Suprapubic skin (tissue), 4 donors: ENCODE data around the gene MED12L. TPM values are rescaled to one million over a fixed set of nuclear protein-coding genes. Genes with fewer than 3 reads are reported as not detected.

Experiments used
- DNase-seq, 2 donors: peaks; one replicate each; pipeline ENCODE4 v3.0.0-alpha.2; 2019; ENCODE audit warnings: low spot score in 2 of 2
- H3K27ac ChIP-seq: fragments of 200-600 bp; sonication (generic); one replicate; pipeline ENCODE4 v1.5.1; 2019
- H3K27me3 ChIP-seq: fragments of 200-600 bp; sonication (generic); one replicate; pipeline ENCODE4 v1.5.1; 2019
- H3K36me3 ChIP-seq: fragments of 200-600 bp; sonication (generic); one replicate; pipeline ENCODE4 v1.5.1; 2019
- H3K4me1 ChIP-seq: fragments of 200-600 bp; sonication (generic); one replicate; pipeline ENCODE4 v1.5.1; 2019
- H3K4me3 ChIP-seq: fragments of 200-600 bp; sonication (generic); one replicate; pipeline ENCODE4 v1.5.1; 2019; ENCODE audit warnings: mild to moderate bottlenecking
- H3K9me3 ChIP-seq: fragments of 200-600 bp; sonication (generic); one replicate; pipeline ENCODE4 v1.5.1; 2019
- CTCF ChIP-seq, 2 donors: fragments of 200-600 bp in 1 of 2; fragments of 450-650 bp in 1 of 2; sonication (generic) in 1 of 2; IDR thresholded peaks; one replicate each; pipeline ENCODE4 v1.5.1; 2016 to 2019; ENCODE audit warnings: antibody characterized with exemption in 2 of 2, mild to moderate bottlenecking in 1 of 2, moderate library complexity in 1 of 2
- EP300 ChIP-seq: sonication (generic); formaldehyde crosslinking; IDR thresholded peaks from one replicate; pipeline ENCODE4 v1.6.1; 2017; ENCODE audit warnings: antibody characterized with exemption
- POLR2A ChIP-seq, 2 donors: fragments of 450-650 bp; IDR thresholded peaks; one replicate each; pipeline ENCODE4 v1.6.1; 2017; ENCODE audit warnings: antibody characterized with exemption in 2 of 2, mild to moderate bottlenecking in 2 of 2, moderate library complexity in 2 of 2
- POLR2AphosphoS5 ChIP-seq, 3 donors: sonication (generic); formaldehyde crosslinking; IDR thresholded peaks; one replicate each; pipeline ENCODE4 v1.6.1; 2017; ENCODE audit warnings: antibody characterized with exemption in 3 of 3
- WGBS: methylation state at CpG from one replicate; pipeline ENCODE4 v1.1.5; 2018; 5-methylcytosine and 5-hydroxymethylcytosine counted together
- total RNA-seq, 4 donors: library from RNA; depleted of rRNA; stranded (reverse); fragments of >200 nt; gene quantifications; one replicate each; pipeline ENCODE4 v1.1.0, GENCODE V29; 2016

The MED12L gene
- total RNA-seq, 4 donors from 2014 or later, result 0.08 to 0.80 (median 0.22) TPM

- no peak for DNase-seq
- no peaks in the 10 kb centered on the region for H3K36me3 ChIP-seq
- WGBS, result 91% methylated on average over 11 of the region's 11 CpGs
- H3K9me3 ChIP-seq, result no peaks in the 10 kb centered on the region
- H3K27ac ChIP-seq, result no peak overlapping the region
- H3K27me3 ChIP-seq, result no peaks in the 10 kb centered on the region
- TF ChIP-seq CTCF (IDR thresholded peaks at IDR 0.05), result no peak
- no peak for TF ChIP-seq POLR2A (IDR thresholded peaks at IDR 0.05)
- no peak for TF ChIP-seq EP300
- TF ChIP-seq POLR2AphosphoS5 (IDR thresholded peaks at IDR 0.05), result no peak
- peaks cover 3% of the 10 kb centered on the region for H3K4me1 ChIP-seq
- no peak overlapping the region for H3K4me3 ChIP-seq
Measured at GRCh38 chr3:151268267-151269235, 183.1 kb downstream of the MED12L start.

GRCh38 chr3:151269631-151270030 is 184.2 kb downstream of the MED12L start:
- no peak overlapping the region for H3K4me3 ChIP-seq
- TF ChIP-seq POLR2AphosphoS5 (IDR thresholded peaks at IDR 0.05) (no peak), CTCF (IDR thresholded peaks at IDR 0.05) (no peak)
- H3K36me3 ChIP-seq, result no peaks in the 10 kb centered on the region
- peaks cover 3% of the 10 kb centered on the region for H3K4me1 ChIP-seq
- no peak for DNase-seq
- no peak overlapping the region for H3K27ac ChIP-seq
- H3K9me3 ChIP-seq, result no peaks in the 10 kb centered on the region
- no peaks in the 10 kb centered on the region for H3K27me3 ChIP-seq
- 55% methylated on average over 5 of the region's 5 CpGs for WGBS

- Histone ChIP-seq H3K36me3 (no peaks in the 10 kb centered on the region), H3K27me3 (no peaks in the 10 kb centered on the region), H3K4me1 (no peaks in the 10 kb centered on the region), H3K27ac (no peak overlapping the region), H3K9me3 (no peaks in the 10 kb centered on the region), H3K4me3 (no peak overlapping the region)
- WGBS, result 80% methylated on average over 5 of the region's 5 CpGs
- no peak for TF ChIP-seq EP300
- TF ChIP-seq POLR2A (IDR thresholded peaks at IDR 0.05), result no peak
- TF ChIP-seq CTCF (IDR thresholded peaks at IDR 0.05), result no peak
- TF ChIP-seq POLR2AphosphoS5 (IDR thresholded peaks at IDR 0.05), result no peak
- no peak for DNase-seq
Measured at GRCh38 chr3:151275091-151275490, 189.6 kb downstream of the MED12L start.

- no peak for TF ChIP-seq POLR2AphosphoS5 (IDR thresholded peaks at IDR 0.05)
- TF ChIP-seq CTCF (IDR thresholded peaks at IDR 0.05), result no peak
- no peak for TF ChIP-seq POLR2A (IDR thresholded peaks at IDR 0.05)
- no peak for TF ChIP-seq EP300
- Histone ChIP-seq H3K9me3 (no peaks in the 10 kb centered on the region), H3K27ac (no peak overlapping the region), H3K27me3 (no peaks in the 10 kb centered on the region), H3K36me3 (no peaks in the 10 kb centered on the region), H3K4me3 (peak overlapping the region; percentile 6), H3K4me1 (no peaks in the 10 kb centered on the region)
- no peak for DNase-seq
- 59% methylated on average over 2 of the region's 2 CpGs for WGBS
Measured at GRCh38 chr3:151276038-151276686, 190.7 kb downstream of the MED12L start.

GRCh38 chr3:151276687-151277042 is 191.2 kb downstream of the MED12L start:
- DNase-seq, result no peak
- peak overlapping the region; percentile 6 for H3K4me3 ChIP-seq
- no peaks in the 10 kb centered on the region for H3K4me1 ChIP-seq
- H3K9me3 ChIP-seq, result no peaks in the 10 kb centered on the region
- TF ChIP-seq EP300, result no peak
- no peak for TF ChIP-seq CTCF (IDR thresholded peaks at IDR 0.05)
- no peaks in the 10 kb centered on the region for H3K27me3 ChIP-seq
- no peaks in the 10 kb centered on the region for H3K36me3 ChIP-seq
- H3K27ac ChIP-seq, result no peak overlapping the region
- WGBS, result 81% methylated on average over 6 of the region's 6 CpGs
